ENCODE data around the gene ZBTB4.

Gene ZBTB4

GRCh38 chr17:7479213-7480088 lies at the start of gene ZBTB4:
Gene ZBTB4, minus strand, starts transcription at chr17:7479631. Its CDS starts 12,830 bp downstream, at chr17:7466801.
- TF ChIP-seq Cebpa-rat (IDR thresholded peaks at IDR 0.05): no peak
- H3K36me3 ChIP-seq: peaks cover 0 to 11% (median 1%) of the 10 kb centered on the region in 11 experiments; a peak in 6 of 22 replicates
- H3K9me3 ChIP-seq (replicated peaks in 1 of 11): no peaks in the 10 kb centered on the region
- peaks cover 28 to 43% (median 38%) of the 10 kb centered on the region in 11 experiments; a peak in 19 of 22 replicates for H4K20me1 ChIP-seq
- H3K27ac ChIP-seq: peak within 1 kb of the TSS; percentile 91 to 97 (median 93)
- H3K4me3 ChIP-seq: peak within 1 kb of the TSS; percentile 84 to 97 (median 92)
- no peaks in the 10 kb centered on the region for H3K27me3 ChIP-seq
- H3K4me2 ChIP-seq: peak within 1 kb of the TSS; percentile 88 to 98 (median 95)
- peak within 1 kb of the TSS; percentile 91 to 99 (median 95) for H3K9ac ChIP-seq
- peaks cover 67 to 78% (median 71%) of the 10 kb centered on the region in 10 experiments for H3K4me1 ChIP-seq

GRCh38 chr17:7528842-7529241 lies 49.4 kb upstream of the ZBTB4 start:
- no peak for TF ChIP-seq Cebpa-rat (IDR thresholded peaks at IDR 0.05)

GRCh38 chr17:7523033-7523432 lies 43.6 kb upstream of the ZBTB4 start:
- H3K9ac ChIP-seq: no peak overlapping the region
- peaks cover 0 to 9% (median 4%) of the 10 kb centered on the region in 11 experiments; a peak in 3 of 22 replicates for H3K36me3 ChIP-seq
- no peak overlapping the region for H3K4me2 ChIP-seq
- no peak overlapping the region for H3K4me3 ChIP-seq
- no peaks in the 10 kb centered on the region for H4K20me1 ChIP-seq
- H3K9me3 ChIP-seq (replicated peaks in 1 of 11): peaks cover 17 to 33% (median 21%) of the 10 kb centered on the region in 11 experiments
- TF ChIP-seq Cebpa-rat (IDR thresholded peaks at IDR 0.05): no peak
- peaks cover 0 to 4% (median 0%) of the 10 kb centered on the region in 10 experiments; a peak in 1 of 20 replicates for H3K4me1 ChIP-seq
- no peak overlapping the region for H3K27ac ChIP-seq
- no peaks in the 10 kb centered on the region for H3K27me3 ChIP-seq

More at GRCh38 chr17:7528842-7529241, 49.4 kb upstream of the ZBTB4 start:
- Histone ChIP-seq H3K27me3 (no peaks in the 10 kb centered on the region), H3K9ac (no peak overlapping the region), H3K9me3 (replicated peaks in 1 of 11) (peaks cover 17 to 39% (median 27%) of the 10 kb centered on the region in 11 experiments), H3K4me2 (no peak overlapping the region), H3K4me1 (peaks cover 0 to 13% (median 8%) of the 10 kb centered on the region in 10 experiments; a peak in 15 of 20 replicates), H3K36me3 (peaks cover 0 to 8% (median 0%) of the 10 kb centered on the region in 11 experiments; a peak in 2 of 22 replicates), H3K27ac (no peak overlapping the region), H3K4me3 (no peak overlapping the region), H4K20me1 (no peaks in the 10 kb centered on the region)

- Histone ChIP-seq H3K4me1 (peaks cover 0 to 33% (median 21%) of the 10 kb centered on the region in 10 experiments; a peak in 17 of 20 replicates), H3K36me3 (peaks cover 31 to 68% (median 49%) of the 10 kb centered on the region in 11 experiments), H3K27me3 (no peaks in the 10 kb centered on the region), H3K27ac (peak overlapping the region; percentile 13 to 66 (median 50); a peak in 18 of 22 replicates), H3K4me3 (no peak overlapping the region; a peak in 1 of 20 replicates), H4K20me1 (peaks cover 0 to 35% (median 29%) of the 10 kb centered on the region in 11 experiments; a peak in 17 of 22 replicates), H3K4me2 (peak overlapping the region in 9 of 11 experiments; percentile 31 to 72 (median 57); a peak in 17 of 22 replicates), H3K9ac (peak overlapping the region in 7 of 11 experiments; percentile 2 to 47 (median 21); a peak in 10 of 22 replicates), H3K9me3 (replicated peaks in 1 of 11) (no peaks in the 10 kb centered on the region)
- TF ChIP-seq Cebpa-rat (IDR thresholded peaks at IDR 0.05): peak in 2 of 11 experiments; percentile 21 to 25; a peak in 2 of 22 replicates
Observed at GRCh38 chr17:7515911-7516610, 36.6 kb upstream of the ZBTB4 start.

- peaks cover 52 to 89% (median 70%) of the 10 kb centered on the region in 11 experiments for H3K36me3 ChIP-seq
- no peak for TF ChIP-seq Cebpa-rat (IDR thresholded peaks at IDR 0.05)
- no peak overlapping the region for H3K9ac ChIP-seq
- peak overlapping the region in 1 of 11 experiments; percentile 6; a peak in 2 of 22 replicates for H3K27ac ChIP-seq
- no peak overlapping the region for H3K4me3 ChIP-seq
- H3K4me1 ChIP-seq: peaks cover 0 to 33% (median 21%) of the 10 kb centered on the region in 10 experiments; a peak in 17 of 20 replicates
- no peak overlapping the region for H3K4me2 ChIP-seq
- peaks cover 0 to 50% (median 42%) of the 10 kb centered on the region in 11 experiments; a peak in 18 of 22 replicates for H4K20me1 ChIP-seq
- H3K27me3 ChIP-seq: no peaks in the 10 kb centered on the region
- H3K9me3 ChIP-seq (replicated peaks in 1 of 11): no peaks in the 10 kb centered on the region
Observed at GRCh38 chr17:7513850-7514419, 34.5 kb upstream of the ZBTB4 start.

- peaks cover 0 to 54% (median 43%) of the 10 kb centered on the region in 11 experiments; a peak in 18 of 22 replicates for H4K20me1 ChIP-seq
- no peaks in the 10 kb centered on the region for H3K27me3 ChIP-seq
- H3K36me3 ChIP-seq: peaks cover 62 to 91% (median 79%) of the 10 kb centered on the region in 11 experiments
- H3K4me1 ChIP-seq: peaks cover 0 to 33% (median 21%) of the 10 kb centered on the region in 10 experiments; a peak in 17 of 20 replicates
- TF ChIP-seq Cebpa-rat (IDR thresholded peaks at IDR 0.05): no peak
- H3K9me3 ChIP-seq (replicated peaks in 1 of 11): no peaks in the 10 kb centered on the region
- H3K4me2 ChIP-seq: no peak overlapping the region
- no peak overlapping the region; a peak in 1 of 22 replicates for H3K9ac ChIP-seq
- no peak overlapping the region for H3K4me3 ChIP-seq
- H3K27ac ChIP-seq: no peak overlapping the region
Observed at GRCh38 chr17:7512824-7513540, 33.6 kb upstream of the ZBTB4 start.

GRCh38 chr17:7512105-7512504 lies 32.7 kb upstream of the ZBTB4 start:
- H3K4me3 ChIP-seq: no peak overlapping the region
- peaks cover 71 to 98% (median 85%) of the 10 kb centered on the region in 11 experiments for H3K36me3 ChIP-seq
- no peaks in the 10 kb centered on the region for H3K9me3 ChIP-seq (replicated peaks in 1 of 11)
- no peaks in the 10 kb centered on the region for H3K27me3 ChIP-seq
- TF ChIP-seq Cebpa-rat (IDR thresholded peaks at IDR 0.05): no peak
- H3K9ac ChIP-seq: no peak overlapping the region
- H4K20me1 ChIP-seq: peaks cover 0 to 61% (median 44%) of the 10 kb centered on the region in 11 experiments; a peak in 18 of 22 replicates
- H3K4me1 ChIP-seq: peaks cover 0 to 33% (median 21%) of the 10 kb centered on the region in 10 experiments; a peak in 17 of 20 replicates
- no peak overlapping the region for H3K4me2 ChIP-seq
- H3K27ac ChIP-seq: no peak overlapping the region

- Histone ChIP-seq H4K20me1 (peaks cover 0 to 69% (median 51%) of the 10 kb centered on the region in 11 experiments; a peak in 18 of 22 replicates), H3K4me3 (no peak overlapping the region), H3K9me3 (replicated peaks in 1 of 11) (no peaks in the 10 kb centered on the region), H3K4me1 (peaks cover 0 to 27% (median 15%) of the 10 kb centered on the region in 10 experiments; a peak in 17 of 20 replicates), H3K36me3 (peaks cover 81 to 99% (median 93%) of the 10 kb centered on the region in 11 experiments), H3K4me2 (no peak overlapping the region), H3K9ac (no peak overlapping the region), H3K27me3 (no peaks in the 10 kb centered on the region), H3K27ac (no peak overlapping the region)
- TF ChIP-seq Cebpa-rat (IDR thresholded peaks at IDR 0.05): no peak
Observed at GRCh38 chr17:7511108-7511507, 31.7 kb upstream of the ZBTB4 start.
